Type B pancreatic cell (in vitro differentiated cells): Measurements from ENCODE around the gene SMIM5. TPM values are rescaled to one million over a fixed set of nuclear protein-coding genes. Genes with fewer than 3 reads are reported as not detected.
"Not testable (repeated sequence)": the region's sequence is repeated elsewhere in the genome, so short reads cannot be mapped to it uniquely, and the experiment has no call there.

Source experiments
- DNase-seq: peaks from one replicate; pipeline ENCODE4 v3.0.0; 2021; ENCODE audit warnings: mixed read lengths; ENCODE audit not compliant: unreplicated experiment; ENCODE audit errors: extremely low spot score
- H3K27ac Mint-ChIP-seq: 2 replicates; pipeline ENCODE4 v1.8.0; 2021; ENCODE audit warnings: mild to moderate bottlenecking, mixed read lengths
- H3K27me3 Mint-ChIP-seq: 2 replicates; pipeline ENCODE4 v1.8.0; 2021; ENCODE audit warnings: mixed read lengths
- H3K36me3 Mint-ChIP-seq: 2 replicates; pipeline ENCODE4 v1.8.0; 2021; ENCODE audit warnings: mixed read lengths
- H3K4me1 Mint-ChIP-seq: one replicate; pipeline ENCODE4 v1.8.0; 2021; ENCODE audit warnings: mixed read lengths; ENCODE audit not compliant: unreplicated experiment
- H3K4me3 Mint-ChIP-seq: 2 replicates; pipeline ENCODE4 v1.8.0; 2021; ENCODE audit warnings: mild to moderate bottlenecking, mixed read lengths
- H3K9me3 Mint-ChIP-seq: 2 replicates; pipeline ENCODE4 v1.8.0; 2021; ENCODE audit warnings: mixed read lengths
- CTCF ChIP-seq: fragments of 200-600 bp; sonication (generic); conservative IDR thresholded peaks from 2 replicates; pipeline ENCODE4 v1.5.0; 2021; ENCODE audit warnings: antibody characterized with exemption, mild to moderate bottlenecking
- total RNA-seq: library from RNA; stranded (reverse); gene quantifications from 2 replicates; pipeline ENCODE4 v1.2.1, GENCODE V29; 2021; ENCODE audit warnings: low replicate concordance

SMIM5 gene
- total RNA-seq, 1 donor from 2014 or later: 9.3 TPM

- Mint-ChIP-seq H3K9me3 (no peaks in the 10 kb centered on the region), H3K4me3 (no peak overlapping the region), H3K27ac (no peak overlapping the region), H3K36me3 (no peaks in the 10 kb centered on the region), H3K27me3 (peaks cover 3% of the 10 kb centered on the region), H3K4me1 (no peaks in the 10 kb centered on the region)
- no peak for TF ChIP-seq CTCF
- DNase-seq: no peak
Observed at GRCh38 chr17:75592348-75593020, 40.8 kb upstream of the SMIM5 start.

GRCh38 chr17:75593430-75593829, 39.8 kb upstream of the SMIM5 start:
- H3K36me3 Mint-ChIP-seq, H3K4me1 Mint-ChIP-seq, H3K27me3 Mint-ChIP-seq, H3K27ac Mint-ChIP-seq, H3K9me3 Mint-ChIP-seq, DNase-seq, H3K4me3 Mint-ChIP-seq: not testable (repeated sequence)

- Mint-ChIP-seq H3K9me3 (no peaks in the 10 kb centered on the region), H3K27ac (no peak overlapping the region)
Observed at GRCh38 chr17:75594499-75595283, 38.5 kb upstream of the SMIM5 start.

GRCh38 chr17:75595284-75595919, 37.8 kb upstream of the SMIM5 start:
- TF ChIP-seq CTCF: no peak
- no peak for DNase-seq
- H3K9me3 Mint-ChIP-seq: no peaks in the 10 kb centered on the region
- no peaks in the 10 kb centered on the region for H3K36me3 Mint-ChIP-seq
- H3K27ac Mint-ChIP-seq: no peak overlapping the region
- no peaks in the 10 kb centered on the region for H3K4me1 Mint-ChIP-seq
- no peak overlapping the region for H3K4me3 Mint-ChIP-seq
- no peaks in the 10 kb centered on the region for H3K27me3 Mint-ChIP-seq

More at GRCh38 chr17:75594499-75595283, 38.5 kb upstream of the SMIM5 start:
- DNase-seq: no peak
- no peak overlapping the region for H3K4me3 Mint-ChIP-seq
- no peaks in the 10 kb centered on the region for H3K4me1 Mint-ChIP-seq
- no peak for TF ChIP-seq CTCF
- no peaks in the 10 kb centered on the region for H3K36me3 Mint-ChIP-seq
- H3K27me3 Mint-ChIP-seq: no peaks in the 10 kb centered on the region

- TF ChIP-seq CTCF: no peak
- no peak overlapping the region for H3K4me3 Mint-ChIP-seq
- no peaks in the 10 kb centered on the region for H3K4me1 Mint-ChIP-seq
- H3K9me3 Mint-ChIP-seq: no peaks in the 10 kb centered on the region
- no peak for DNase-seq
- H3K27ac Mint-ChIP-seq: no peak overlapping the region
- H3K27me3 Mint-ChIP-seq: no peaks in the 10 kb centered on the region
- no peaks in the 10 kb centered on the region for H3K36me3 Mint-ChIP-seq
Observed at GRCh38 chr17:75595920-75596313, 37.3 kb upstream of the SMIM5 start.
